ENCODE measurements around the gene GRID1.

DNA sequence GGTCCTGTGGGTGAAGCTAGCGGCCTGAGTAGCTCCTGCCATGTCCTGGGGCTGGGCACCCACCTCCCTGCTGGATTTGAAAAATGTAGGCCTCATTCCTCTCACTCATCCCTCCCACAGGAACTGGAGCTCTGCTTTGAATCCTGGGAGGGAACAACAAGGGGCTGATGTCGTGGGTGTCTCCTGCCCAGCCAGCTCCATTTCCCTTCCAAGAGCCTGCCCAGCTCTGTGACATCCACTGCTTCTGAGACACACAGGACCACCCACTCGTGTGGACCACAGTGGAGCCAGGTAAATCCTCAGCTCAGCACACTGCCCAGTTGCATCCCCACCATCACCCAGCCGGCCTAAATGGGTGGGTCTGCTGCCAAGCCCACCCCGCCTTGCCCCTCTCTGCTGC is 579.2 kb downstream of the GRID1 start:
- TF ChIP-seq CTCF (IDR thresholded peaks at IDR 0.05; ENCODE audit: insufficient read depth, low read depth, low read length) (no peak), EZH2 (IDR thresholded peaks at IDR 0.05; ENCODE audit: insufficient read depth, low read length) (no peak)
